PC-9 (cell line): Measurements from ENCODE around the gene VAT1. TPM values are rescaled to one million over a fixed set of nuclear protein-coding genes. Genes with fewer than 3 reads are reported as not detected.
"Not testable (repeated sequence)": the region's sequence is repeated elsewhere in the genome, so short reads cannot be mapped to it uniquely, and the experiment has no call there.

ENCODE experiments used
- BruUV-seq: library from RNA; stranded (reverse); fragments of 400-500 nt; replicated peaks from 2 replicates; lab custom pipeline; 2021; lab: Mats Ljungman, UMichigan
- CTCF ChIA-PET: fragments of 300-600 bp; sonication (Branson Sonifier 250); formaldehyde crosslinking; loops from one replicate; lab custom pipeline; 2022; ENCODE audit warnings: antibody characterized with exemption; lab: Charles Lee
- POLR2A ChIA-PET: fragments of 300-600 bp; sonication (Branson Sonifier 250); formaldehyde crosslinking; loops from one replicate; lab custom pipeline; 2022; ENCODE audit warnings: antibody characterized with exemption; ENCODE audit not compliant: unreplicated experiment; lab: Charles Lee
- DNase-seq, 2 experiments: peaks; one replicate each; pipeline versions ENCODE4 v3.0.0 to v3.0.0-alpha.2; 2015 to 2022; ENCODE audit warnings: mixed read lengths in 1 of 2
- H2AFZ ChIP-seq: fragments of 200-600 bp; sonication (generic); 2 replicates; pipeline ENCODE4 v1.8.1; 2017; ENCODE audit warnings: antibody characterized with exemption
- H3F3A ChIP-seq: fragments of 200-600 bp; sonication (generic); 2 replicates; pipeline ENCODE4 v1.8.1; 2017; ENCODE audit warnings: antibody characterized with exemption, mild to moderate bottlenecking, low read depth; ENCODE audit not compliant: insufficient read depth
- H3K27ac ChIP-seq: fragments of 200-600 bp; sonication (generic); 2 replicates; pipeline ENCODE4 v1.6.1; 2016; ENCODE audit warnings: mixed run types
- H3K27me3 ChIP-seq: fragments of 200-600 bp; sonication (generic); 2 replicates; pipeline ENCODE4 v1.6.1; 2016; ENCODE audit warnings: low read depth, mixed run types; ENCODE audit not compliant: insufficient read depth
- H3K36me3 ChIP-seq: fragments of 200-600 bp; sonication (generic); 2 replicates; pipeline ENCODE4 v1.6.1; 2016; ENCODE audit warnings: low read depth, mixed run types
- H3K4me1 ChIP-seq: fragments of 200-600 bp; sonication (generic); replicated peaks from 2 replicates; pipeline ENCODE4 v1.6.1; 2016; ENCODE audit warnings: mixed run types; ENCODE audit not compliant: insufficient read depth
- H3K4me2 ChIP-seq: fragments of 200-600 bp; sonication (generic); 2 replicates; pipeline ENCODE4 v1.6.1; 2017; ENCODE audit warnings: mixed run types
- H3K4me3 ChIP-seq: fragments of 200-600 bp; sonication (generic); 2 replicates; pipeline ENCODE4 v1.6.1; 2016; ENCODE audit warnings: mixed run types
- H3K79me2 ChIP-seq: fragments of 200-600 bp; sonication (generic); 2 replicates; pipeline ENCODE4 v1.6.1; 2017; ENCODE audit warnings: low read depth, mixed run types
- H3K9me2 ChIP-seq: fragments of 200-600 bp; sonication (generic); 2 replicates; pipeline ENCODE4 v1.8.1; 2017; ENCODE audit warnings: mild to moderate bottlenecking; ENCODE audit not compliant: insufficient read depth
- H3K9me3 ChIP-seq: fragments of 200-600 bp; sonication (generic); 2 replicates; pipeline ENCODE4 v1.8.1; 2016; ENCODE audit warnings: low read depth; ENCODE audit not compliant: insufficient read depth
- H4K20me1 ChIP-seq: fragments of 200-600 bp; sonication (generic); 2 replicates; pipeline ENCODE4 v1.8.1; 2017; ENCODE audit not compliant: insufficient read depth
- CTCF ChIP-seq: fragments of 200-600 bp; sonication (generic); conservative IDR thresholded peaks from 2 replicates; pipeline ENCODE4 v1.6.1; 2017; ENCODE audit warnings: mixed run types, antibody characterized with exemption, mild to moderate bottlenecking, moderate library complexity
- EZH2 ChIP-seq: fragments of 200-600 bp; sonication (generic); IDR thresholded peaks from 2 replicates; pipeline ENCODE4 v1.8.0; 2017; ENCODE audit warnings: antibody characterized with exemption, low read depth
- intact Hi-C: fragments of 100-400 bp; cut with micrococcal nuclease; formaldehyde crosslinking; loops from one replicate; pipeline ENCODE4 v1.10.0; 2022; ENCODE audit not compliant: unreplicated experiment
- total RNA-seq: library from RNA; stranded (reverse); gene quantifications from 2 replicates; pipeline ENCODE4 v1.2.3, GENCODE V29; 2021

Gene VAT1
- total RNA-seq, 1 experiment from 2014 or later = 220 TPM

- TF ChIP-seq CTCF = no peak
- no peak for TF ChIP-seq EZH2
- intact Hi-C loops = no loop called here
Observed at GRCh38 chr17:43056051-43056450, 33.9 kb upstream of the VAT1 start.

GRCh38 chr17:43053008-43053407 is 30.8 kb upstream of the VAT1 start:
- H3K9me3 ChIP-seq, H3F3A ChIP-seq, POLR2A ChIA-PET, H3K36me3 ChIP-seq, H3K79me2 ChIP-seq, H2AFZ ChIP-seq, H4K20me1 ChIP-seq, H3K4me2 ChIP-seq, H3K27ac ChIP-seq, H3K9me2 ChIP-seq, BruUV-seq, H3K27me3 ChIP-seq, H3K4me1 ChIP-seq, H3K4me3 ChIP-seq, intact Hi-C loops, DNase-seq: not testable (repeated sequence)
- CTCF ChIA-PET = interaction anchor here (0.7 kb wide), 1 partner anchor 119 kb away, joined by 6 read pairs; no protein-coding TSS in a partner anchor

More at GRCh38 chr17:43056051-43056450, 33.9 kb upstream of the VAT1 start:
- Histone ChIP-seq H3K36me3 (no peaks in the 10 kb centered on the region), H4K20me1 (no peaks in the 10 kb centered on the region), H3K27me3 (no peaks in the 10 kb centered on the region), H3K4me3 (no peak overlapping the region), H3F3A (no peaks in the 10 kb centered on the region), H3K9me3 (no peaks in the 10 kb centered on the region), H3K79me2 (no peaks in the 10 kb centered on the region), H3K9me2 (no peaks in the 10 kb centered on the region), H3K4me2 (no peak overlapping the region), H2AFZ (no peak overlapping the region), H3K4me1 (no peaks in the 10 kb centered on the region), H3K27ac (no peak overlapping the region)
- no TSS peak for BruUV-seq
- ChIA-PET POLR2A (interaction anchor here (0.7 kb wide), 1 partner anchor 41 kb away, joined by 3 read pairs; no protein-coding TSS in a partner anchor), CTCF (no interaction called here)
- no peak for DNase-seq

- no peaks in the 10 kb centered on the region for H3K9me3 ChIP-seq
- TF ChIP-seq EZH2 (no peak), CTCF (no peak)
- H3K4me1 ChIP-seq = no peaks in the 10 kb centered on the region
- peaks cover 5% of the 10 kb centered on the region; the same call in 1 of the 2 replicates for H3K36me3 ChIP-seq
- H3K9me2 ChIP-seq = no peaks in the 10 kb centered on the region
- H3K79me2 ChIP-seq = no peaks in the 10 kb centered on the region
- no peak overlapping the region for H3K4me3 ChIP-seq
- no peaks in the 10 kb centered on the region for H4K20me1 ChIP-seq
- BruUV-seq = no TSS peak
- H3K27ac ChIP-seq = no peak overlapping the region
- intact Hi-C loops = no loop called here
- H3K27me3 ChIP-seq = no peaks in the 10 kb centered on the region
- H2AFZ ChIP-seq = no peak overlapping the region
- ChIA-PET POLR2A (no interaction called here), CTCF (no interaction called here)
- no peak overlapping the region for H3K4me2 ChIP-seq
- DNase-seq = no peak
- H3F3A ChIP-seq = no peaks in the 10 kb centered on the region
Observed at GRCh38 chr17:43051969-43052368, 29.8 kb upstream of the VAT1 start.

- H3K27ac ChIP-seq = no peak overlapping the region
- CTCF ChIA-PET = no interaction called here
Observed at GRCh38 chr17:43044024-43044423, 21.8 kb upstream of the VAT1 start.

More at GRCh38 chr17:43044024-43044423, 21.8 kb upstream of the VAT1 start:
- no peaks in the 10 kb centered on the region for H3K9me3 ChIP-seq
- no peaks in the 10 kb centered on the region for H3K9me2 ChIP-seq
- POLR2A ChIA-PET = no interaction called here
- H3K79me2 ChIP-seq = no peaks in the 10 kb centered on the region
- TF ChIP-seq EZH2 (no peak), CTCF (no peak)
- no peak overlapping the region for H3K4me2 ChIP-seq
- no peak for DNase-seq
- H3K4me3 ChIP-seq = no peak overlapping the region
- no peaks in the 10 kb centered on the region for H4K20me1 ChIP-seq
- H3K4me1 ChIP-seq = no peaks in the 10 kb centered on the region
- no TSS peak for BruUV-seq
- no peak overlapping the region for H2AFZ ChIP-seq
- H3K36me3 ChIP-seq = peaks cover 5% of the 10 kb centered on the region; the same call in 1 of the 2 replicates
- no peaks in the 10 kb centered on the region for H3K27me3 ChIP-seq
- intact Hi-C loops = no loop called here
- 0 out of 2 replicates have a peak, but pooled peaks cover 3% of the 10 kb centered on the region for H3F3A ChIP-seq
